PC-9 (cell line): ENCODE data around the gene MCUR1. TPM values are rescaled to one million over a fixed set of nuclear protein-coding genes. Genes with fewer than 3 reads are reported as not detected.

ENCODE experiments used
- BruUV-seq: library from RNA; stranded (reverse); fragments of 400-500 nt; replicated peaks from 2 replicates; lab custom pipeline; 2021; lab: Mats Ljungman, UMichigan
- CTCF ChIA-PET: fragments of 300-600 bp; sonication (Branson Sonifier 250); formaldehyde crosslinking; loops from one replicate; lab custom pipeline; 2022; ENCODE audit warnings: antibody characterized with exemption; lab: Charles Lee
- POLR2A ChIA-PET: fragments of 300-600 bp; sonication (Branson Sonifier 250); formaldehyde crosslinking; loops from one replicate; lab custom pipeline; 2022; ENCODE audit warnings: antibody characterized with exemption; ENCODE audit not compliant: unreplicated experiment; lab: Charles Lee
- DNase-seq, 2 experiments: peaks; one replicate each; pipeline versions ENCODE4 v3.0.0 to v3.0.0-alpha.2; 2015 to 2022; ENCODE audit warnings: mixed read lengths in 1 of 2
- H2AFZ ChIP-seq: fragments of 200-600 bp; sonication (generic); 2 replicates; pipeline ENCODE4 v1.8.1; 2017; ENCODE audit warnings: antibody characterized with exemption
- H3F3A ChIP-seq: fragments of 200-600 bp; sonication (generic); 2 replicates; pipeline ENCODE4 v1.8.1; 2017; ENCODE audit warnings: antibody characterized with exemption, mild to moderate bottlenecking, low read depth; ENCODE audit not compliant: insufficient read depth
- H3K27ac ChIP-seq: fragments of 200-600 bp; sonication (generic); 2 replicates; pipeline ENCODE4 v1.6.1; 2016; ENCODE audit warnings: mixed run types
- H3K27me3 ChIP-seq: fragments of 200-600 bp; sonication (generic); 2 replicates; pipeline ENCODE4 v1.6.1; 2016; ENCODE audit warnings: low read depth, mixed run types; ENCODE audit not compliant: insufficient read depth
- H3K36me3 ChIP-seq: fragments of 200-600 bp; sonication (generic); 2 replicates; pipeline ENCODE4 v1.6.1; 2016; ENCODE audit warnings: low read depth, mixed run types
- H3K4me1 ChIP-seq: fragments of 200-600 bp; sonication (generic); replicated peaks from 2 replicates; pipeline ENCODE4 v1.6.1; 2016; ENCODE audit warnings: mixed run types; ENCODE audit not compliant: insufficient read depth
- H3K4me2 ChIP-seq: fragments of 200-600 bp; sonication (generic); 2 replicates; pipeline ENCODE4 v1.6.1; 2017; ENCODE audit warnings: mixed run types
- H3K4me3 ChIP-seq: fragments of 200-600 bp; sonication (generic); 2 replicates; pipeline ENCODE4 v1.6.1; 2016; ENCODE audit warnings: mixed run types
- H3K79me2 ChIP-seq: fragments of 200-600 bp; sonication (generic); 2 replicates; pipeline ENCODE4 v1.6.1; 2017; ENCODE audit warnings: low read depth, mixed run types
- H3K9me2 ChIP-seq: fragments of 200-600 bp; sonication (generic); 2 replicates; pipeline ENCODE4 v1.8.1; 2017; ENCODE audit warnings: mild to moderate bottlenecking; ENCODE audit not compliant: insufficient read depth
- H3K9me3 ChIP-seq: fragments of 200-600 bp; sonication (generic); 2 replicates; pipeline ENCODE4 v1.8.1; 2016; ENCODE audit warnings: low read depth; ENCODE audit not compliant: insufficient read depth
- H4K20me1 ChIP-seq: fragments of 200-600 bp; sonication (generic); 2 replicates; pipeline ENCODE4 v1.8.1; 2017; ENCODE audit not compliant: insufficient read depth
- CTCF ChIP-seq: fragments of 200-600 bp; sonication (generic); conservative IDR thresholded peaks from 2 replicates; pipeline ENCODE4 v1.6.1; 2017; ENCODE audit warnings: mixed run types, antibody characterized with exemption, mild to moderate bottlenecking, moderate library complexity
- EZH2 ChIP-seq: fragments of 200-600 bp; sonication (generic); IDR thresholded peaks from 2 replicates; pipeline ENCODE4 v1.8.0; 2017; ENCODE audit warnings: antibody characterized with exemption, low read depth
- intact Hi-C: fragments of 100-400 bp; cut with micrococcal nuclease; formaldehyde crosslinking; loops from one replicate; pipeline ENCODE4 v1.10.0; 2022; ENCODE audit not compliant: unreplicated experiment
- total RNA-seq: library from RNA; stranded (reverse); gene quantifications from 2 replicates; pipeline ENCODE4 v1.2.3, GENCODE V29; 2021

The MCUR1 gene
- total RNA-seq, 1 experiment from 2014 or later = 45.9 TPM

- no peaks in the 10 kb centered on the region for H3K36me3 ChIP-seq
- H3K27ac ChIP-seq = no peak overlapping the region
- H3K4me2 ChIP-seq = no peak overlapping the region
- H3K9me2 ChIP-seq = no peaks in the 10 kb centered on the region
- no peaks in the 10 kb centered on the region for H4K20me1 ChIP-seq
- ChIA-PET CTCF (no interaction called here), POLR2A (no interaction called here)
- no peak for DNase-seq
- intact Hi-C loops = no loop called here
- H3F3A ChIP-seq = peaks cover 11% of the 10 kb centered on the region
- no peaks in the 10 kb centered on the region for H3K79me2 ChIP-seq
- H3K4me1 ChIP-seq = peaks cover 12% of the 10 kb centered on the region
- BruUV-seq = no TSS peak
- no peak overlapping the region for H2AFZ ChIP-seq
- no peaks in the 10 kb centered on the region; the same call in 1 of the 2 replicates for H3K9me3 ChIP-seq
- no peak overlapping the region for H3K4me3 ChIP-seq
- TF ChIP-seq EZH2 = no peak
- TF ChIP-seq CTCF = no peak
- H3K27me3 ChIP-seq = no peaks in the 10 kb centered on the region
These were observed 47.1 kb downstream of the MCUR1 start for GRCh38 chr6:13767121-13767808.

GRCh38 chr6:13766201-13766634 lies 48.1 kb downstream of the MCUR1 start:
- H3K9me3 ChIP-seq = no peaks in the 10 kb centered on the region; the same call in none of the 2 replicates
- intact Hi-C loops = loop anchor here (1.0 kb wide), 1 partner anchor 55 kb away; the partner anchor contains the start of gene RANBP9
- BruUV-seq = no TSS peak
- ChIA-PET CTCF (interaction anchor here (0.5 kb wide), 1 partner anchor 15 kb away, joined by 4 read pairs; no protein-coding TSS in a partner anchor), POLR2A (interaction anchor here (0.8 to 0.9 kb wide), 2 partner anchors 40 to 56 kb away, joined by 8 read pairs; no protein-coding TSS in a partner anchor)
- H4K20me1 ChIP-seq = no peaks in the 10 kb centered on the region
- peak overlapping the region; percentile 24 for H3K4me2 ChIP-seq
- DNase-seq = peak; percentile 37 to 54
- H2AFZ ChIP-seq = no peak overlapping the region; the same call in 1 of the 2 replicates
- H3K36me3 ChIP-seq = no peaks in the 10 kb centered on the region
- no peaks in the 10 kb centered on the region for H3K79me2 ChIP-seq
- H3K27ac ChIP-seq = peak overlapping the region; percentile 30
- H3F3A ChIP-seq = peaks cover 11% of the 10 kb centered on the region
- TF ChIP-seq EZH2 = no peak
- TF ChIP-seq CTCF = no peak
- no peaks in the 10 kb centered on the region for H3K9me2 ChIP-seq
- no peak overlapping the region for H3K4me3 ChIP-seq
- H3K4me1 ChIP-seq = peaks cover 12% of the 10 kb centered on the region
- no peaks in the 10 kb centered on the region for H3K27me3 ChIP-seq

- Histone ChIP-seq H3F3A (peaks cover 11% of the 10 kb centered on the region), H2AFZ (no peak overlapping the region; the same call in 1 of the 2 replicates), H3K9me2 (no peaks in the 10 kb centered on the region), H3K4me1 (peaks cover 12% of the 10 kb centered on the region), H3K4me3 (no peak overlapping the region), H3K79me2 (no peaks in the 10 kb centered on the region), H3K27me3 (no peaks in the 10 kb centered on the region), H3K9me3 (no peaks in the 10 kb centered on the region; the same call in none of the 2 replicates), H4K20me1 (no peaks in the 10 kb centered on the region), H3K27ac (peak overlapping the region; percentile 30), H3K4me2 (peak overlapping the region; percentile 24), H3K36me3 (no peaks in the 10 kb centered on the region)
- TF ChIP-seq EZH2 (no peak), CTCF (no peak)
- ChIA-PET POLR2A (interaction anchor here (0.9 kb wide), 1 partner anchor 56 kb away, joined by 8 read pairs; no protein-coding TSS in a partner anchor), CTCF (no interaction called here)
- TSS peak; percentile 82 for BruUV-seq
- DNase-seq = peak; percentile 23 to 42
- intact Hi-C loops = loop anchor here (1.0 kb wide), 1 partner anchor 40 kb away; no protein-coding TSS in a partner anchor
These were observed 48.8 kb downstream of the MCUR1 start for GRCh38 chr6:13765570-13765969.
